BLaER1 treated with 17β-estradiol and CSF1 and Interleukin-3, amounts not matched to agents 10 nM and 100 nM (cell line): Measurements from ENCODE around the gene HBG2.

ENCODE experiments used
- H3K27ac ChIP-seq, 11 experiments: shearing (Covaris generic); formaldehyde crosslinking; 2 replicates each; pipeline ENCODE4 v1.8.1; 2022
- H3K27me3 ChIP-seq, 11 experiments: shearing (Covaris generic); formaldehyde crosslinking; 2 replicates each; pipeline ENCODE4 v1.8.1; 2022
- H3K36me3 ChIP-seq, 11 experiments: shearing (Covaris generic); formaldehyde crosslinking; 2 replicates each; pipeline ENCODE4 v1.8.1; 2022
- H3K4me1 ChIP-seq, 10 experiments: shearing (Covaris generic); formaldehyde crosslinking; 2 replicates each; pipeline ENCODE4 v1.8.1; 2022
- H3K4me2 ChIP-seq, 11 experiments: shearing (Covaris generic); formaldehyde crosslinking; 2 replicates each; pipeline ENCODE4 v1.8.1; 2022
- H3K4me3 ChIP-seq, 10 experiments: shearing (Covaris generic); formaldehyde crosslinking; 2 replicates each; pipeline ENCODE4 v1.8.1; 2022
- H3K9ac ChIP-seq, 11 experiments: shearing (Covaris generic); formaldehyde crosslinking; 2 replicates each; pipeline ENCODE4 v1.8.1; 2022
- H3K9me3 ChIP-seq, 11 experiments: shearing (Covaris generic); formaldehyde crosslinking; replicated peaks in 1 of 11; 2 replicates each; pipeline ENCODE4 v1.8.1; 2022
- H4K20me1 ChIP-seq, 11 experiments: shearing (Covaris generic); formaldehyde crosslinking; 2 replicates each; pipeline ENCODE4 v1.8.1; 2022
- Cebpa-rat ChIP-seq, 11 experiments: shearing (Covaris generic); IDR thresholded peaks; 2 replicates each; pipeline ENCODE4 v1.8.1; 2022

HBG2 gene

DNA sequence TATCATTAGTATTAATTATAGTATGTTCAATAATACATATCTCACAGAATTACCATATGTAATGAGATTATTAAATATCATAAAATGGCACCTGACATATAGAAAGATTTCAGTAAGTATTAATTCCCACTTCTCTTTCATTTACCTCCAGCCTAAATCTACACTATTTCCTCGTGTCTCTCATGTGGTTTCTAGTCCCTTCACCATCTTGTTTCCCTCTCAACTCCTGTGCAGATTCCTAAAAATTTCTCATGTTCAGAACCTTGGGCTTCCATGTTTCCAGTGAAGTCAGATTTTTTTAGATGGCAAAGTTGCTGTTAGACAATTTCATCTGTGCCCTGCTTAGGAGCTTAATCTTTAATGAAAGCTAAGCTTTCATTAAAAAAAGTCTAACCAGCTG lies 29.3 kb upstream of the HBG2 start:
- no peaks in the 10 kb centered on the region for H3K36me3 ChIP-seq
- H4K20me1 ChIP-seq: no peaks in the 10 kb centered on the region
- H3K27ac ChIP-seq: no peak overlapping the region
- H3K4me2 ChIP-seq: no peak overlapping the region
- H3K4me3 ChIP-seq: no peak overlapping the region
- no peaks in the 10 kb centered on the region for H3K9me3 ChIP-seq
- H3K9ac ChIP-seq: no peak overlapping the region
- TF ChIP-seq Cebpa-rat (IDR thresholded peaks at IDR 0.05): no peak
- no peaks in the 10 kb centered on the region for H3K27me3 ChIP-seq
- peaks cover 0 to 16% (median 8%) of the 10 kb centered on the region in 10 experiments; a peak in 10 of 20 replicates for H3K4me1 ChIP-seq

- H3K36me3 ChIP-seq: no peaks in the 10 kb centered on the region
- no peak for TF ChIP-seq Cebpa-rat (IDR thresholded peaks at IDR 0.05)
- H4K20me1 ChIP-seq: no peaks in the 10 kb centered on the region
- no peaks in the 10 kb centered on the region for H3K27me3 ChIP-seq
- H3K27ac ChIP-seq: no peak overlapping the region
- H3K9ac ChIP-seq: no peak overlapping the region
- no peaks in the 10 kb centered on the region for H3K9me3 ChIP-seq
- H3K4me3 ChIP-seq: no peak overlapping the region
- H3K4me1 ChIP-seq: peaks cover 0 to 16% (median 8%) of the 10 kb centered on the region in 10 experiments; a peak in 10 of 20 replicates
- H3K4me2 ChIP-seq: no peak overlapping the region
These were observed 28.5 kb upstream of the HBG2 start for GRCh38 chr11:5283086-5283485.

- H3K9ac ChIP-seq: no peak overlapping the region
- no peaks in the 10 kb centered on the region for H3K27me3 ChIP-seq
- H3K4me1 ChIP-seq: peaks cover 0 to 16% (median 8%) of the 10 kb centered on the region in 10 experiments; a peak in 10 of 20 replicates
- no peaks in the 10 kb centered on the region for H4K20me1 ChIP-seq
- H3K9me3 ChIP-seq: no peaks in the 10 kb centered on the region
- H3K36me3 ChIP-seq: no peaks in the 10 kb centered on the region
- H3K27ac ChIP-seq: no peak overlapping the region
- TF ChIP-seq Cebpa-rat (IDR thresholded peaks at IDR 0.05): no peak
- no peak overlapping the region for H3K4me2 ChIP-seq
- H3K4me3 ChIP-seq: no peak overlapping the region
These were observed 28.0 kb upstream of the HBG2 start for GRCh38 chr11:5282628-5283027.

GRCh38 chr11:5281596-5281995 lies 27.0 kb upstream of the HBG2 start:
- Histone ChIP-seq H3K4me3 (no peak overlapping the region), H3K9me3 (no peaks in the 10 kb centered on the region), H3K9ac (no peak overlapping the region), H3K4me1 (peaks cover 0 to 16% (median 8%) of the 10 kb centered on the region in 10 experiments; a peak in 10 of 20 replicates), H4K20me1 (no peaks in the 10 kb centered on the region), H3K27me3 (no peaks in the 10 kb centered on the region), H3K4me2 (no peak overlapping the region), H3K36me3 (no peaks in the 10 kb centered on the region), H3K27ac (peak overlapping the region in 4 of 11 experiments; percentile 6 to 63 (median 34); a peak in 5 of 22 replicates)
- TF ChIP-seq Cebpa-rat (IDR thresholded peaks at IDR 0.05): no peak

DNA sequence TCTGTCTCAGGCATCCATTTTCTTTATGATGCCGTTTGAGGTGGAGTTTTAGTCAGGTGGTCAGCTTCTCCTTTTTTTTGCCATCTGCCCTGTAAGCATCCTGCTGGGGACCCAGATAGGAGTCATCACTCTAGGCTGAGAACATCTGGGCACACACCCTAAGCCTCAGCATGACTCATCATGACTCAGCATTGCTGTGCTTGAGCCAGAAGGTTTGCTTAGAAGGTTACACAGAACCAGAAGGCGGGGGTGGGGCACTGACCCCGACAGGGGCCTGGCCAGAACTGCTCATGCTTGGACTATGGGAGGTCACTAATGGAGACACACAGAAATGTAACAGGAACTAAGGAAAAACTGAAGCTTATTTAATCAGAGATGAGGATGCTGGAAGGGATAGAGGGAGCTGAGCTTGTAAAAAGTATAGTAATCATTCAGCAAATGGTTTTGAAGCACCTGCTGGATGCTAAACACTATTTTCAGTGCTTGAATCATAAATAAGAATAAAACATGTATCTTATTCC lies 26.1 kb upstream of the HBG2 start:
- peak overlapping the region in 6 of 11 experiments; percentile 1 to 58 (median 22); a peak in 8 of 22 replicates for H3K4me2 ChIP-seq
- peak overlapping the region in 5 of 11 experiments; percentile 6 to 63 (median 39); a peak in 10 of 22 replicates for H3K27ac ChIP-seq
- no peaks in the 10 kb centered on the region for H3K27me3 ChIP-seq
- no peaks in the 10 kb centered on the region for H3K9me3 ChIP-seq
- no peaks in the 10 kb centered on the region for H3K36me3 ChIP-seq
- TF ChIP-seq Cebpa-rat (IDR thresholded peaks at IDR 0.05): no peak
- peaks cover 0 to 16% (median 8%) of the 10 kb centered on the region in 10 experiments; a peak in 10 of 20 replicates for H3K4me1 ChIP-seq
- no peak overlapping the region for H3K9ac ChIP-seq
- H3K4me3 ChIP-seq: no peak overlapping the region
- H4K20me1 ChIP-seq: no peaks in the 10 kb centered on the region

DNA sequence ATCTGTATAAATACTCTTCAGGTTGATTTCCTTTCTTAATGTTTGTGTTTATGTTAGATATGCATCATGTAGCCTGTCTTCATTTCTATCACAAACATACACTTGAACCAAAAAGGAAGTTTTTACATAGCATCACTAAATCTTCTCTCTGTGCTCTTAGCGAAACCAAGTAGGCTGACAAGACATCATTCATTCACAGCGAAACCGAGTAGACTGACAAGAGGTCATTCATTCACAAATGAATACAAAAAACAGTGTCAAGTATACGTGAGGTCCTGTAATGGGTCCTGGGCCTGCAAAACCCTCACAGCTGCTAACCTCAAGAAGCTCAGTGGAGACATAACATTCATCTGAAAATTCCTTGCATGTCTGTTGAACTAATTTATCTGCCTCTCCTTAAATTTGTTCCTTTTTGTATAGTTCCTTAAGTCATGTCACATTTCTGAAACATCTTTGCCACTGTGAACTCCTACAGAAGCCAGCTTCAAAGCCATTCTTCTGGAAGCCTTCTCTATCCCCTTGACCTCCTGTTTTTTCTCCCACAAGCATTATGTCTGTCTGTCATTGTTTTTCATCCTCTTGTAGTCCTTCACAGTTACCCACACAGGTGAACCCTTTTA lies 25.0 kb upstream of the HBG2 start:
- no peaks in the 10 kb centered on the region for H3K36me3 ChIP-seq
- no peaks in the 10 kb centered on the region for H4K20me1 ChIP-seq
- no peak overlapping the region for H3K4me3 ChIP-seq
- peaks cover 0 to 16% (median 8%) of the 10 kb centered on the region in 10 experiments; a peak in 10 of 20 replicates for H3K4me1 ChIP-seq
- no peak for TF ChIP-seq Cebpa-rat (IDR thresholded peaks at IDR 0.05)
- H3K27ac ChIP-seq: peak overlapping the region in 6 of 11 experiments; percentile 15 to 67 (median 35); a peak in 6 of 22 replicates
- no peak overlapping the region for H3K4me2 ChIP-seq
- no peaks in the 10 kb centered on the region for H3K27me3 ChIP-seq
- H3K9ac ChIP-seq: no peak overlapping the region
- no peaks in the 10 kb centered on the region for H3K9me3 ChIP-seq

- Histone ChIP-seq H4K20me1 (no peaks in the 10 kb centered on the region), H3K9ac (no peak overlapping the region), H3K9me3 (no peaks in the 10 kb centered on the region), H3K27me3 (no peaks in the 10 kb centered on the region), H3K36me3 (no peaks in the 10 kb centered on the region), H3K4me3 (no peak overlapping the region), H3K4me1 (peaks cover 0 to 16% (median 8%) of the 10 kb centered on the region in 10 experiments; a peak in 10 of 20 replicates), H3K27ac (no peak overlapping the region), H3K4me2 (no peak overlapping the region)
- no peak for TF ChIP-seq Cebpa-rat (IDR thresholded peaks at IDR 0.05)
These were observed 23.3 kb upstream of the HBG2 start for GRCh38 chr11:5277807-5278382.

- H3K27me3 ChIP-seq: no peaks in the 10 kb centered on the region
- no peaks in the 10 kb centered on the region for H3K36me3 ChIP-seq
- no peaks in the 10 kb centered on the region for H3K9me3 ChIP-seq
- no peak overlapping the region for H3K27ac ChIP-seq
- no peak overlapping the region for H3K4me2 ChIP-seq
- H3K9ac ChIP-seq: no peak overlapping the region
- H3K4me1 ChIP-seq: peaks cover 0 to 16% (median 8%) of the 10 kb centered on the region in 10 experiments; a peak in 10 of 20 replicates
- H4K20me1 ChIP-seq: no peaks in the 10 kb centered on the region
- H3K4me3 ChIP-seq: no peak overlapping the region
- no peak for TF ChIP-seq Cebpa-rat (IDR thresholded peaks at IDR 0.05)
These were observed 22.1 kb upstream of the HBG2 start for GRCh38 chr11:5276697-5277096.

- H3K27ac ChIP-seq: no peak overlapping the region
- H3K4me2 ChIP-seq: no peak overlapping the region
- H3K4me1 ChIP-seq: peaks cover 0 to 8% (median under 1%) of the 10 kb centered on the region in 10 experiments; a peak in 10 of 20 replicates
These were observed 21.0 kb upstream of the HBG2 start for GRCh38 chr11:5275369-5276110.

More at GRCh38 chr11:5275369-5276110, 21.0 kb upstream of the HBG2 start:
- Histone ChIP-seq H3K36me3 (no peaks in the 10 kb centered on the region), H3K4me3 (no peak overlapping the region), H3K27me3 (no peaks in the 10 kb centered on the region), H4K20me1 (no peaks in the 10 kb centered on the region), H3K9me3 (no peaks in the 10 kb centered on the region), H3K9ac (no peak overlapping the region)
- no peak for TF ChIP-seq Cebpa-rat (IDR thresholded peaks at IDR 0.05)
